HEK293 (cell line): ENCODE measurements around the gene NR2F2.

Experiments used
- EGR2 ChIP-seq: fragments of 450-650 bp; formaldehyde crosslinking; IDR thresholded peaks from 2 replicates; pipeline ENCODE4 v1.5.1; 2016; ENCODE audit warnings: low read depth, missing biosample characterization, missing genetic modification characterization
- FEZF1 ChIP-seq: fragments of 450-650 bp; formaldehyde crosslinking; IDR thresholded peaks from 2 replicates; pipeline ENCODE4 v1.5.1; 2016; ENCODE audit warnings: missing biosample characterization, missing genetic modification characterization
- GLIS1 ChIP-seq: fragments of 450-650 bp; formaldehyde crosslinking; IDR thresholded peaks from 2 replicates; pipeline ENCODE4 v1.5.1; 2016; ENCODE audit warnings: missing biosample characterization, missing genetic modification characterization
- GLIS2 ChIP-seq: fragments of 450-650 bp; formaldehyde crosslinking; IDR thresholded peaks from 2 replicates; pipeline ENCODE4 v1.5.1; 2016; ENCODE audit warnings: missing biosample characterization, missing genetic modification characterization
- IKZF3 ChIP-seq: fragments of 450-650 bp; IDR thresholded peaks from 2 replicates; pipeline ENCODE4 v1.5.0; 2018; ENCODE audit warnings: missing biosample characterization, mild to moderate bottlenecking, missing genetic modification characterization, moderate library complexity
- KLF16 ChIP-seq: fragments of 450-650 bp; formaldehyde crosslinking; IDR thresholded peaks from 2 replicates; pipeline ENCODE4 v1.5.1; 2017; ENCODE audit warnings: missing biosample characterization, missing genetic modification characterization
- PRDM1 ChIP-seq: fragments of 450-650 bp; formaldehyde crosslinking; IDR thresholded peaks from 2 replicates; pipeline ENCODE4; 2016; ENCODE audit warnings: missing biosample characterization, missing genetic modification characterization
- PRDM10 ChIP-seq: fragments of 450-650 bp; formaldehyde crosslinking; IDR thresholded peaks from 2 replicates; pipeline ENCODE4 v1.5.1; 2016; ENCODE audit warnings: missing biosample characterization, missing genetic modification characterization
- ZBTB17 ChIP-seq: fragments of 450-650 bp; formaldehyde crosslinking; IDR thresholded peaks from 2 replicates; pipeline ENCODE4 v1.5.1; 2016; ENCODE audit warnings: missing biosample characterization, missing genetic modification characterization
- ZBTB26 ChIP-seq: fragments of 450-650 bp; formaldehyde crosslinking; optimal IDR thresholded peaks from 2 replicates; pipeline ENCODE3; 2016; ENCODE audit warnings: missing biosample characterization, mild to moderate bottlenecking, missing genetic modification characterization
- ZIC2 ChIP-seq: fragments of 450-650 bp; formaldehyde crosslinking; IDR thresholded peaks from 2 replicates; pipeline ENCODE4 v1.5.1; 2016; ENCODE audit warnings: missing biosample characterization, missing genetic modification characterization
- ZNF157 ChIP-seq: fragments of 450-650 bp; formaldehyde crosslinking; IDR thresholded peaks from 2 replicates; pipeline ENCODE4 v1.5.1; 2016; ENCODE audit warnings: missing biosample characterization, missing genetic modification characterization
- ZNF202 ChIP-seq: fragments of 450-650 bp; formaldehyde crosslinking; IDR thresholded peaks from 2 replicates; pipeline ENCODE4 v1.5.1; 2016; ENCODE audit warnings: missing biosample characterization, missing genetic modification characterization, borderline replicate concordance
- ZNF335 ChIP-seq: fragments of 450-650 bp; formaldehyde crosslinking; conservative IDR thresholded peaks from 2 replicates; pipeline ENCODE4 v1.5.1; 2016; ENCODE audit warnings: missing biosample characterization, missing genetic modification characterization
- ZNF366 ChIP-seq: fragments of 450-650 bp; formaldehyde crosslinking; conservative IDR thresholded peaks from 2 replicates; pipeline ENCODE4 v1.5.1; 2016; ENCODE audit warnings: missing biosample characterization, missing genetic modification characterization
- ZNF37A ChIP-seq: fragments of 450-650 bp; IDR thresholded peaks from 2 replicates; pipeline ENCODE4 v1.5.1; 2018; ENCODE audit warnings: missing biosample characterization, missing genetic modification characterization
- ZNF621 ChIP-seq: fragments of 450-650 bp; formaldehyde crosslinking; IDR thresholded peaks from 2 replicates; pipeline ENCODE4 v1.5.1; 2017; ENCODE audit warnings: missing biosample characterization, missing genetic modification characterization
- TF ChIP-seq, protein P1 (sequence below): fragments of 450-650 bp; IDR thresholded peaks from 2 replicates; pipeline ENCODE4 v1.5.1; 2018; ENCODE audit warnings: missing biosample characterization, mild to moderate bottlenecking, missing genetic modification characterization
- TF ChIP-seq, protein P2 (sequence below): fragments of 450-650 bp; formaldehyde crosslinking; IDR thresholded peaks from 2 replicates; pipeline ENCODE4 v1.5.1; 2017; ENCODE audit warnings: missing biosample characterization, missing genetic modification characterization
- TF ChIP-seq, protein P3 (sequence below): fragments of 450-650 bp; formaldehyde crosslinking; IDR thresholded peaks from 2 replicates; pipeline ENCODE4 v1.5.1; 2017; ENCODE audit warnings: missing biosample characterization, missing genetic modification characterization
- TF ChIP-seq, protein P4 (sequence below): fragments of 450-650 bp; formaldehyde crosslinking; IDR thresholded peaks from 2 replicates; pipeline ENCODE4 v1.5.1; 2016; ENCODE audit warnings: missing biosample characterization, missing genetic modification characterization
- TF ChIP-seq, protein P5 (sequence below): fragments of 450-650 bp; formaldehyde crosslinking; IDR thresholded peaks from 2 replicates; pipeline ENCODE4 v1.5.1; 2017; ENCODE audit warnings: missing biosample characterization, missing genetic modification characterization

The NR2F2 gene

DNA sequence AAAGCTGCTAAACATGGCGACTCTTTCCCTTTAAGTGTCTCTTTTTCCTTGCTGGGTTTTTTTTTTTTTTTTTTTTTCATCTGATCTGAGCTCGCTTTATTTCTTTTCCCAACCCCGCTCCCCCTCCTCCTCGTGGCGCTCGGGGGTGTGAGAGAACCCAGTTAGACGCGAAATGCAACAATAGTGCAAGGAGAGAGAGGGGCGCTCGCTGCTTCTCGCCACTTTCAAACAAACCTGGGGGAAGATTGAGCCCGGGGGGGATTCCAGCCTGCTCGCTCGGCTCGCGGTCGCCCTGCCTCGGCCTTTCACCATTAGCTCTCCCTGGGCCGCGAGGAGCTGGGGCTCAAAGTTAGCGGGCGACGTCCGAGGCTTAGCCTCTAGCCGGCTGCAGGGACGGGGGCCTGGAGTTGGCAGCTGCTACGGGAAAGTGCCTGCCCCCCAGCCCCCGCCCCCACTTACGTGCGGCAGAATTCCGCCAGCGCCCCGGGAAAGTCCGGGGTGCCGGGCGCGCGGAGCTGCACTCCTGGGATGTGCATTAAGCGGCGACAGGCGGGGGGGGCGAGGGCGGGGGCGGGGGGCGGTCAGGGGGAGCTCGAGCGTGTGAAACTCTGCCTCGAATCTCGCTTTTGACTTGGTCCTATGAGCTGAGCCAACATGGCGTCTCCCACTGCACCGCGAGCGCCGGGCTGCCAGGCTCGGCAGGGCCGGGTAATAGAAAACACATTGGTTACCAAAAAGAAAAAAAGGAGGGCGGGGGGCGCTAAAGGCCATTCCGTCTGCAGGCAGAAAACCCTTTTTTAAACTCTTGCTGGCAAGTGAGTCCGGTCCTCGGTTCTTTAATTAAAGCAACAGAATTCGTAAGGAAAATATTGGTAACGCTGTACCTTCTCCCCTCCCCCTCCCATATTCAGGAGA is 10.4 kb downstream of the NR2F2 start (continued):
- TF ChIP-seq, protein P1, sequence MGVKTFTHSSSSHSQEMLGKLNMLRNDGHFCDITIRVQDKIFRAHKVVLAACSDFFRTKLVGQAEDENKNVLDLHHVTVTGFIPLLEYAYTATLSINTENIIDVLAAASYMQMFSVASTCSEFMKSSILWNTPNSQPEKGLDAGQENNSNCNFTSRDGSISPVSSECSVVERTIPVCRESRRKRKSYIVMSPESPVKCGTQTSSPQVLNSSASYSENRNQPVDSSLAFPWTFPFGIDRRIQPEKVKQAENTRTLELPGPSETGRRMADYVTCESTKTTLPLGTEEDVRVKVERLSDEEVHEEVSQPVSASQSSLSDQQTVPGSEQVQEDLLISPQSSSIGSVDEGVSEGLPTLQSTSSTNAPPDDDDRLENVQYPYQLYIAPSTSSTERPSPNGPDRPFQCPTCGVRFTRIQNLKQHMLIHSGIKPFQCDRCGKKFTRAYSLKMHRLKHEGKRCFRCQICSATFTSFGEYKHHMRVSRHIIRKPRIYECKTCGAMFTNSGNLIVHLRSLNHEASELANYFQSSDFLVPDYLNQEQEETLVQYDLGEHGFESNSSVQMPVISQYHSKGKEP (tag by site-specific recombination) = no peak
- TF ChIP-seq ZNF157 (tag by site-specific recombination) (no peak), EGR2 (tag by site-specific recombination) (no peak), ZNF37A (tag by site-specific recombination) (no peak), ZIC2 (tag by site-specific recombination) (peak; percentile 18; the same call in 1 of the 2 replicates), ZBTB26 (tag by site-specific recombination) (peak; percentile 63), FEZF1 (no peak), IKZF3 (tag by site-specific recombination) (peak; percentile 58; the same call in 1 of the 2 replicates), KLF16 (peak; percentile 58), ZBTB17 (peak; percentile 71; the same call in 1 of the 2 replicates), ZNF202 (tag by site-specific recombination) (no peak), ZNF335 (tag by site-specific recombination) (peak; percentile 47), ZNF366 (tag by site-specific recombination) (no peak), GLIS1 (tag by site-specific recombination) (0 out of 2 replicates have a peak, but pooled peaks have one; percentile 17), PRDM10 (tag by site-specific recombination) (peak; percentile 84), PRDM1 (tag by site-specific recombination) (peak; percentile 87), GLIS2 (tag by site-specific recombination) (peak; percentile 72), ZNF621 (tag by site-specific recombination) (no peak)
- TF ChIP-seq, protein P2, sequence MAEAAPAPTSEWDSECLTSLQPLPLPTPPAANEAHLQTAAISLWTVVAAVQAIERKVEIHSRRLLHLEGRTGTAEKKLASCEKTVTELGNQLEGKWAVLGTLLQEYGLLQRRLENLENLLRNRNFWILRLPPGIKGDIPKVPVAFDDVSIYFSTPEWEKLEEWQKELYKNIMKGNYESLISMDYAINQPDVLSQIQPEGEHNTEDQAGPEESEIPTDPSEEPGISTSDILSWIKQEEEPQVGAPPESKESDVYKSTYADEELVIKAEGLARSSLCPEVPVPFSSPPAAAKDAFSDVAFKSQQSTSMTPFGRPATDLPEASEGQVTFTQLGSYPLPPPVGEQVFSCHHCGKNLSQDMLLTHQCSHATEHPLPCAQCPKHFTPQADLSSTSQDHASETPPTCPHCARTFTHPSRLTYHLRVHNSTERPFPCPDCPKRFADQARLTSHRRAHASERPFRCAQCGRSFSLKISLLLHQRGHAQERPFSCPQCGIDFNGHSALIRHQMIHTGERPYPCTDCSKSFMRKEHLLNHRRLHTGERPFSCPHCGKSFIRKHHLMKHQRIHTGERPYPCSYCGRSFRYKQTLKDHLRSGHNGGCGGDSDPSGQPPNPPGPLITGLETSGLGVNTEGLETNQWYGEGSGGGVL (tag by site-specific recombination) = 0 out of 2 replicates have a peak, but pooled peaks have one; percentile 42
- TF ChIP-seq, protein P3, sequence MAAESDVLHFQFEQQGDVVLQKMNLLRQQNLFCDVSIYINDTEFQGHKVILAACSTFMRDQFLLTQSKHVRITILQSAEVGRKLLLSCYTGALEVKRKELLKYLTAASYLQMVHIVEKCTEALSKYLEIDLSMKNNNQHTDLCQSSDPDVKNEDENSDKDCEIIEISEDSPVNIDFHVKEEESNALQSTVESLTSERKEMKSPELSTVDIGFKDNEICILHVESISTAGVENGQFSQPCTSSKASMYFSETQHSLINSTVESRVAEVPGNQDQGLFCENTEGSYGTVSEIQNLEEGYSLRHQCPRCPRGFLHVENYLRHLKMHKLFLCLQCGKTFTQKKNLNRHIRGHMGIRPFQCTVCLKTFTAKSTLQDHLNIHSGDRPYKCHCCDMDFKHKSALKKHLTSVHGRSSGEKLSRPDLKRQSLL (tag by site-specific recombination) = no peak
- TF ChIP-seq, protein P4, sequence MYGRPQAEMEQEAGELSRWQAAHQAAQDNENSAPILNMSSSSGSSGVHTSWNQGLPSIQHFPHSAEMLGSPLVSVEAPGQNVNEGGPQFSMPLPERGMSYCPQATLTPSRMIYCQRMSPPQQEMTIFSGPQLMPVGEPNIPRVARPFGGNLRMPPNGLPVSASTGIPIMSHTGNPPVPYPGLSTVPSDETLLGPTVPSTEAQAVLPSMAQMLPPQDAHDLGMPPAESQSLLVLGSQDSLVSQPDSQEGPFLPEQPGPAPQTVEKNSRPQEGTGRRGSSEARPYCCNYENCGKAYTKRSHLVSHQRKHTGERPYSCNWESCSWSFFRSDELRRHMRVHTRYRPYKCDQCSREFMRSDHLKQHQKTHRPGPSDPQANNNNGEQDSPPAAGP (tag by site-specific recombination) = no peak
- TF ChIP-seq, protein P5, sequence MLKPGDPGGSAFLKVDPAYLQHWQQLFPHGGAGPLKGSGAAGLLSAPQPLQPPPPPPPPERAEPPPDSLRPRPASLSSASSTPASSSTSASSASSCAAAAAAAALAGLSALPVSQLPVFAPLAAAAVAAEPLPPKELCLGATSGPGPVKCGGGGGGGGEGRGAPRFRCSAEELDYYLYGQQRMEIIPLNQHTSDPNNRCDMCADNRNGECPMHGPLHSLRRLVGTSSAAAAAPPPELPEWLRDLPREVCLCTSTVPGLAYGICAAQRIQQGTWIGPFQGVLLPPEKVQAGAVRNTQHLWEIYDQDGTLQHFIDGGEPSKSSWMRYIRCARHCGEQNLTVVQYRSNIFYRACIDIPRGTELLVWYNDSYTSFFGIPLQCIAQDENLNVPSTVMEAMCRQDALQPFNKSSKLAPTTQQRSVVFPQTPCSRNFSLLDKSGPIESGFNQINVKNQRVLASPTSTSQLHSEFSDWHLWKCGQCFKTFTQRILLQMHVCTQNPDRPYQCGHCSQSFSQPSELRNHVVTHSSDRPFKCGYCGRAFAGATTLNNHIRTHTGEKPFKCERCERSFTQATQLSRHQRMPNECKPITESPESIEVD (tag by site-specific recombination) = peak; percentile 30; the same call in 1 of the 2 replicates
